Uterus (tissue), 4 donors: Measurements from ENCODE around the gene SLC17A9. TPM values are rescaled to one million over a fixed set of nuclear protein-coding genes. Genes with fewer than 3 reads are reported as not detected.

Source experiments
- DNase-seq, 2 donors: peaks; one replicate each; pipeline ENCODE4 v3.0.0-alpha.2; 2019 to 2020
- H3K27ac ChIP-seq, 2 donors: fragments of 200-600 bp; sonication (generic); 1 replicate in 1 of 2; 2 replicates in 1 of 2; pipeline ENCODE4 v1.5.1; 2016 to 2018
- H3K27me3 ChIP-seq, 2 donors: fragments of 200-600 bp; sonication (generic); one replicate each; pipeline ENCODE4 v1.5.1; 2018 to 2019; ENCODE audit warnings: control low read depth in 1 of 2
- H3K36me3 ChIP-seq, 2 donors: fragments of 200-600 bp; sonication (generic); one replicate each; pipeline ENCODE4 v1.5.1; 2019; ENCODE audit warnings: control low read depth in 1 of 2
- H3K4me1 ChIP-seq, 2 donors: fragments of 200-600 bp; sonication (generic); one replicate each; pipeline ENCODE4 v1.5.1; 2018 to 2019; ENCODE audit warnings: control low read depth in 1 of 2
- H3K4me3 ChIP-seq, 2 donors: fragments of 200-600 bp; sonication (generic); 1 replicate in 1 of 2; 2 replicates in 1 of 2; pipeline ENCODE4 v1.5.1; 2018 to 2019; ENCODE audit warnings: mild to moderate bottlenecking in 1 of 2
- H3K9me3 ChIP-seq, 2 donors: fragments of 200-600 bp; sonication (generic); one replicate each; pipeline ENCODE4 v1.5.1; 2019; ENCODE audit warnings: control low read depth in 1 of 2
- CTCF ChIP-seq, 4 experiments: fragments of 200-600 bp in 2 of 4; fragments of 450-650 bp in 2 of 4; sonication (generic) in 2 of 4; IDR thresholded peaks; one replicate each; pipeline ENCODE4 v1.5.1; 2016 to 2019; ENCODE audit warnings: antibody characterized with exemption in 4 of 4, mild to moderate bottlenecking in 2 of 4, moderate library complexity in 1 of 4
- POLR2A ChIP-seq, 2 donors: fragments of 450-650 bp; IDR thresholded peaks; one replicate each; pipeline ENCODE4 v1.6.1; 2016; ENCODE audit warnings: antibody characterized with exemption in 2 of 2, mild to moderate bottlenecking in 1 of 2, moderate library complexity in 1 of 2
- intact Hi-C: fragments of 100-400 bp; cut with DNase I; formaldehyde crosslinking; loops from one replicate; pipeline ENCODE4 v1.15.1; 2023; ENCODE audit warnings: low total_unique reads
- total RNA-seq, 4 donors: library from RNA; depleted of rRNA in 3 of 4; stranded (reverse); fragments of >200 nt in 3 of 4; gene quantifications; one replicate each; pipeline versions ENCODE4 v1.1.0 to v1.2.4, GENCODE V29; 2014 to 2023
- donor health status: DM: yes; HTN: yes; CAD: no.

The SLC17A9 gene
- total RNA-seq, 4 donors from 2014 or later, result 0.26 to 5.4 (median 1.6) TPM; not detected in 1

GRCh38 chr20:62906647-62907375 is 45.7 kb upstream of the SLC17A9 start:
- Histone ChIP-seq H3K27ac (no peak overlapping the region), H3K9me3 (no peaks in the 10 kb centered on the region), H3K36me3 (no peaks in the 10 kb centered on the region), H3K4me1 (no peaks in the 10 kb centered on the region), H3K4me3 (no peak overlapping the region), H3K27me3 (no peaks in the 10 kb centered on the region)
- intact Hi-C loops, result no loop called here
- DNase-seq, result no peak
- no peak for TF ChIP-seq CTCF (IDR thresholded peaks at IDR 0.05)
- TF ChIP-seq POLR2A (IDR thresholded peaks at IDR 0.05), result no peak

GRCh38 chr20:62907384-62908317 is 44.9 kb upstream of the SLC17A9 start:
- DNase-seq, result no peak
- H3K9me3 ChIP-seq, result no peaks in the 10 kb centered on the region
- no peak overlapping the region for H3K27ac ChIP-seq
- H3K27me3 ChIP-seq, result no peaks in the 10 kb centered on the region
- intact Hi-C loops, result no loop called here
- no peak overlapping the region for H3K4me3 ChIP-seq
- H3K4me1 ChIP-seq, result no peaks in the 10 kb centered on the region
- TF ChIP-seq CTCF (IDR thresholded peaks at IDR 0.05) (peak in 1 of 4 experiments; percentile 16), POLR2A (IDR thresholded peaks at IDR 0.05) (no peak)
- no peaks in the 10 kb centered on the region for H3K36me3 ChIP-seq

- Histone ChIP-seq H3K9me3 (no peaks in the 10 kb centered on the region), H3K4me1 (peaks cover 0 to 6% of the 10 kb centered on the region in 2 donors), H3K4me3 (no peak overlapping the region), H3K36me3 (no peaks in the 10 kb centered on the region), H3K27ac (no peak overlapping the region), H3K27me3 (no peaks in the 10 kb centered on the region)
- no peak for DNase-seq
- intact Hi-C loops, result no loop called here
- TF ChIP-seq POLR2A (IDR thresholded peaks at IDR 0.05), result no peak
Observed at GRCh38 chr20:62908971-62909791, 43.3 kb upstream of the SLC17A9 start.

GRCh38 chr20:62910217-62910766 is 42.2 kb upstream of the SLC17A9 start:
- intact Hi-C loops, result no loop called here
- Histone ChIP-seq H3K4me1 (peaks cover 0 to 6% of the 10 kb centered on the region in 2 donors), H3K27me3 (no peaks in the 10 kb centered on the region), H3K4me3 (no peak overlapping the region), H3K27ac (no peak overlapping the region), H3K9me3 (no peaks in the 10 kb centered on the region), H3K36me3 (no peaks in the 10 kb centered on the region)
- no peak for DNase-seq
- TF ChIP-seq CTCF (IDR thresholded peaks at IDR 0.05), result no peak
- TF ChIP-seq POLR2A (IDR thresholded peaks at IDR 0.05), result no peak
